PC-3 (cell line): ENCODE results near the gene RNF121. TPM values are rescaled to one million over a fixed set of nuclear protein-coding genes. Genes with fewer than 3 reads are reported as not detected.

Experiments used
- ATAC-seq: fragments of 200-7000 bp; cut with Tn5 transposase; 2 replicates; pipeline ENCODE4 v1.9.1; 2020; ENCODE audit warnings: mild to moderate bottlenecking, moderate library complexity
- BruUV-seq: library from RNA; stranded (reverse); fragments of 400-500 nt; replicated peaks from 2 replicates; lab custom pipeline; 2021; lab: Mats Ljungman, UMichigan
- CTCF ChIA-PET: fragments of 300-600 bp; sonication (Branson Sonifier 250); formaldehyde crosslinking; loops from one replicate; lab custom pipeline; 2022; ENCODE audit warnings: antibody characterized with exemption; lab: Charles Lee
- POLR2A ChIA-PET: fragments of 300-600 bp; sonication (Branson Sonifier 250); formaldehyde crosslinking; loops from one replicate; lab custom pipeline; 2022; ENCODE audit warnings: antibody characterized with exemption; ENCODE audit not compliant: unreplicated experiment; lab: Charles Lee
- DNase-seq: peaks from one replicate; pipeline ENCODE4 v3.0.0-alpha.2; 2015
- H2AFZ ChIP-seq: fragments of 300-600 bp; sonication (generic); 2 replicates; pipeline ENCODE4 v1.6.0; 2016; ENCODE audit warnings: antibody characterized with exemption, low read length
- H3F3A ChIP-seq: fragments of 300-600 bp; sonication (generic); one replicate; pipeline ENCODE4 v1.6.0; 2017; ENCODE audit warnings: antibody characterized with exemption, low read length, control low read depth, mild to moderate bottlenecking; ENCODE audit not compliant: unreplicated experiment
- H3K27ac ChIP-seq: fragments of 300-600 bp; sonication (generic); 2 replicates; pipeline ENCODE4 v1.5.1; 2016; ENCODE audit warnings: mild to moderate bottlenecking, low read length
- H3K27me3 ChIP-seq: fragments of 300-600 bp; sonication (generic); 2 replicates; pipeline ENCODE4 v1.6.1; 2016; ENCODE audit warnings: low read length, mixed read lengths
- H3K36me3 ChIP-seq: fragments of 300-600 bp; sonication (generic); 2 replicates; pipeline ENCODE4 v1.6.1; 2016; ENCODE audit warnings: low read depth, mixed run types, low read length, mixed read lengths
- H3K4me1 ChIP-seq: fragments of 300-600 bp; sonication (generic); 2 replicates; pipeline ENCODE4 v1.5.1; 2016; ENCODE audit warnings: low read length; ENCODE audit not compliant: insufficient read depth
- H3K4me2 ChIP-seq: fragments of 300-600 bp; sonication (generic); 2 replicates; pipeline ENCODE4 v1.6.0; 2016; ENCODE audit warnings: low read length
- H3K4me3 ChIP-seq: fragments of 300-600 bp; sonication (generic); 2 replicates; pipeline ENCODE4 v1.5.1; 2016; ENCODE audit warnings: mild to moderate bottlenecking, low read length, mixed read lengths
- H3K79me2 ChIP-seq: fragments of 300-600 bp; sonication (generic); 2 replicates; pipeline ENCODE4 v1.6.1; 2017; ENCODE audit warnings: low read length, mixed read lengths
- H3K9ac ChIP-seq: fragments of 300-600 bp; sonication (generic); 2 replicates; pipeline ENCODE4 v1.6.0; 2016; ENCODE audit warnings: mild to moderate bottlenecking, low read length
- H3K9me2 ChIP-seq: fragments of 300-600 bp; sonication (generic); replicated peaks from 2 replicates; pipeline ENCODE4 v1.6.1; 2016; ENCODE audit warnings: mixed run types, low read length, mixed read lengths
- H3K9me3 ChIP-seq: fragments of 300-600 bp; sonication (generic); 2 replicates; pipeline ENCODE4 v1.6.1; 2016; ENCODE audit warnings: low read length, mixed read lengths
- H4K20me1 ChIP-seq: fragments of 300-600 bp; sonication (generic); 2 replicates; pipeline ENCODE4 v1.6.1; 2016; ENCODE audit warnings: low read length, mixed read lengths
- CTCF ChIP-seq: fragments of 300-600 bp; sonication (generic); conservative IDR thresholded peaks from 2 replicates; pipeline ENCODE4 v1.5.1; 2017; ENCODE audit warnings: antibody characterized with exemption, low read depth, mild to moderate bottlenecking, low read length
- EZH2 ChIP-seq: fragments of 300-600 bp; sonication (generic); IDR thresholded peaks from one replicate; pipeline ENCODE4 v1.6.1; 2017; ENCODE audit warnings: antibody characterized with exemption, mild to moderate bottlenecking, low read length; ENCODE audit not compliant: unreplicated experiment
- EZH2phosphoT487 ChIP-seq: fragments of 300-600 bp; sonication (generic); IDR thresholded peaks from 2 replicates; pipeline ENCODE4 v1.6.1; 2018; ENCODE audit warnings: mild to moderate bottlenecking, antibody characterized with exemption, low read length, borderline replicate concordance
- intact Hi-C: fragments of 100-400 bp; cut with micrococcal nuclease; formaldehyde crosslinking; loops from 2 replicates; pipeline ENCODE4 v1.9.0; 2023
- total RNA-seq: library from RNA; depleted of rRNA; stranded (reverse); fragments of >200 nt; gene quantifications from 2 replicates; pipeline ENCODE4 v1.2.3, GENCODE V29; 2014

Gene RNF121
- total RNA-seq, 1 experiment from 2014 or later = 40.2 TPM

- CTCF ChIA-PET = no interaction called here
- Histone ChIP-seq H4K20me1 (peaks cover 18% of the 10 kb centered on the region), H3K4me2 (no peak overlapping the region), H2AFZ (no peak overlapping the region), H3K9me3 (no peaks in the 10 kb centered on the region), H3K9ac (no peak overlapping the region), H3K79me2 (peaks cover 98% of the 10 kb centered on the region), H3K27ac (no peak overlapping the region), H3K4me1 (peaks cover 22% of the 10 kb centered on the region), H3K9me2 (no peaks in the 10 kb centered on the region), H3K36me3 (peaks cover 5% of the 10 kb centered on the region; the same call in 1 of the 2 replicates), H3K27me3 (no peaks in the 10 kb centered on the region), H3F3A (no peaks in the 10 kb centered on the region), H3K4me3 (no peak overlapping the region)
- no peak for TF ChIP-seq EZH2phosphoT487
- no peak for TF ChIP-seq EZH2
- intact Hi-C loops = no loop called here
- ATAC-seq = no peak
- no peak for DNase-seq
- BruUV-seq = no TSS peak
- POLR2A ChIA-PET = no interaction called here
Observed at GRCh38 chr11:71933141-71933933, 4.5 kb downstream of the RNF121 start.

- H3K9me3 ChIP-seq = no peaks in the 10 kb centered on the region
- H3K4me3 ChIP-seq = no peak overlapping the region
- no peaks in the 10 kb centered on the region for H3K9me2 ChIP-seq
- ATAC-seq (no peak), DNase-seq (no peak)
- ChIA-PET CTCF (no interaction called here), POLR2A (no interaction called here)
- no peak overlapping the region for H2AFZ ChIP-seq
- H3K27ac ChIP-seq = no peak overlapping the region
- TF ChIP-seq CTCF (no peak), EZH2phosphoT487 (no peak), EZH2 (no peak)
- H3K79me2 ChIP-seq = peaks cover 98% of the 10 kb centered on the region
- H3F3A ChIP-seq = no peaks in the 10 kb centered on the region
- peaks cover 5% of the 10 kb centered on the region; the same call in 1 of the 2 replicates for H3K36me3 ChIP-seq
- no peaks in the 10 kb centered on the region for H3K27me3 ChIP-seq
- BruUV-seq = no TSS peak
- intact Hi-C loops = no loop called here
- no peak overlapping the region for H3K4me2 ChIP-seq
- H3K4me1 ChIP-seq = peaks cover 22% of the 10 kb centered on the region
- peaks cover 18% of the 10 kb centered on the region for H4K20me1 ChIP-seq
- no peak overlapping the region for H3K9ac ChIP-seq
Observed at GRCh38 chr11:71934213-71934612, 5.4 kb downstream of the RNF121 start.

GRCh38 chr11:71935338-71935925 is 6.6 kb downstream of the RNF121 start:
- intact Hi-C loops = no loop called here
- Histone ChIP-seq H3K36me3 (peaks cover 7% of the 10 kb centered on the region; the same call in 1 of the 2 replicates), H3F3A (no peaks in the 10 kb centered on the region), H3K9ac (no peak overlapping the region), H3K9me3 (no peaks in the 10 kb centered on the region), H3K27me3 (no peaks in the 10 kb centered on the region), H2AFZ (no peak overlapping the region), H3K4me2 (0 out of 2 replicates have a peak overlapping the region, but pooled peaks have one; percentile 7), H3K27ac (no peak overlapping the region), H3K9me2 (no peaks in the 10 kb centered on the region), H3K4me3 (no peak overlapping the region), H4K20me1 (peaks cover 18% of the 10 kb centered on the region), H3K79me2 (peaks cover 98% of the 10 kb centered on the region), H3K4me1 (peaks cover 14% of the 10 kb centered on the region; the same call in 1 of the 2 replicates)
- no peak for TF ChIP-seq EZH2
- DNase-seq (no peak), ATAC-seq (no peak; the same call in 1 of the 2 replicates)
- ChIA-PET CTCF (no interaction called here), POLR2A (no interaction called here)
- BruUV-seq = no TSS peak
